Skeletal muscle satellite cell (primary cell): ENCODE data around the gene SF3B3. TPM values are rescaled to one million over a fixed set of nuclear protein-coding genes. Genes with fewer than 3 reads are reported as not detected.

Source experiments
- H3K27me3 ChIP-seq: 2 replicates; pipeline ENCODE4 v1.7.0; 2013; ENCODE audit warnings: low read length; ENCODE audit not compliant: control insufficient read depth, insufficient read depth
- H3K36me3 ChIP-seq: 2 replicates; pipeline ENCODE4 v1.7.0; 2013; ENCODE audit warnings: mild to moderate bottlenecking, control low read depth, low read length; ENCODE audit not compliant: insufficient read depth
- H3K4me1 ChIP-seq: 2 replicates; pipeline ENCODE4 v1.7.0; 2013; ENCODE audit warnings: low read length; ENCODE audit not compliant: control insufficient read depth, insufficient read depth
- H3K4me2 ChIP-seq: 2 replicates; pipeline ENCODE4 v1.7.0; 2013; ENCODE audit warnings: mild to moderate bottlenecking, low read length
- H3K4me3 ChIP-seq: 2 replicates; pipeline ENCODE4 v1.7.0; 2013; ENCODE audit warnings: low read length
- H3K9ac ChIP-seq: 2 replicates; pipeline ENCODE4 v1.7.0; 2013; ENCODE audit warnings: mild to moderate bottlenecking, low read depth, low read length, moderate library complexity
- H3K9me3 ChIP-seq: replicated peaks from 2 replicates; pipeline ENCODE4 v1.7.0; 2013; ENCODE audit warnings: mild to moderate bottlenecking, control low read depth, low read length
- total RNA-seq: library from RNA; depleted of rRNA; stranded (reverse); fragments of >200 nt; gene quantifications from 2 replicates; pipeline ENCODE4 v1.2.3, GENCODE V29; 2012; rRNA removed

Gene SF3B3
- total RNA-seq = 133 and 140 TPM in 2 replicates

DNA sequence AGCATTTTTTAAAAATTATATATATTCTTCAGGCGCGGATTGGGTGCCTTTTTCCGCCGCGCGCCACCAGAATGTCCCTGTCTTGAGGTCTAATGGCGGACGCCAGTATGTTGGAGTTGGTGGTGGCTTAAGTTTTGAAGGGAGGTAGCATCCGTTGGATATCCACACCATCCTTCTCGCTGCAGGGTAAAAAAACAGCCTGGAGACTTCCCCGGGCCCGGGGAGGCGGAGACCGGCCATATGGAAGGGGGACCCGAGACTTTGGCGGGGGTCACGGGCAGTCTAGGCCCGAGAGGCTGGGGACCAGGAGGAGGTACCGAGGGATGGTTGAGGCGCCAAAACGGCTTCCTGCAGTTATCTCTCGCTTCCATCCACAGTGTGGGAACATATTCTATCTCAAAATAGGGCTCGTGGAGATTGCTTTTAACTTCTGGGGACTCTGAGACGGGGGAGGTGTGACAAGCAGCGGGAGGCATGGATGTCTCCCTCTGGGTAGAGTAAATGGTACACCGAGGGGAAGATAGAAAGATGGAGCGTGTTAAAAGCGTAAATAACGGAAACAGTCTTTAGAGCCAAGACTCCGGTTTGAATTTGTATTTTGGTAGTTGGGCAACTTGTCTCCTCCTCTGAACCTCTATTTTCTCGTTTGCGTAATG lies at the start of gene SF3B3:
Gene SF3B3, plus strand, starts transcription at position 74 of the 656 bp plus-strand sequence. CDS start 2,841 bp downstream, outside the sequence.
- H3K4me3 ChIP-seq = peak within 1 kb of the TSS; percentile 94
- no peaks in the 10 kb centered on the region for H3K9me3 ChIP-seq
- peak within 1 kb of the TSS; percentile 81 for H3K4me2 ChIP-seq
- H3K36me3 ChIP-seq = peaks cover 22% of the 10 kb centered on the region
- peaks cover 47% of the 10 kb centered on the region for H3K4me1 ChIP-seq
- H3K9ac ChIP-seq = peak within 1 kb of the TSS; percentile 99
- H3K27me3 ChIP-seq = no peaks in the 10 kb centered on the region

- H3K4me2 ChIP-seq = no peak overlapping the region
- peaks cover 18% of the 10 kb centered on the region for H3K36me3 ChIP-seq
- no peak overlapping the region for H3K4me3 ChIP-seq
- H3K9me3 ChIP-seq = no peaks in the 10 kb centered on the region
- no peaks in the 10 kb centered on the region for H3K27me3 ChIP-seq
- H3K4me1 ChIP-seq = peaks cover 10% of the 10 kb centered on the region
- no peak overlapping the region for H3K9ac ChIP-seq
These were observed 49.1 kb upstream of the SF3B3 start for GRCh38 chr16:70474320-70475053.

DNA sequence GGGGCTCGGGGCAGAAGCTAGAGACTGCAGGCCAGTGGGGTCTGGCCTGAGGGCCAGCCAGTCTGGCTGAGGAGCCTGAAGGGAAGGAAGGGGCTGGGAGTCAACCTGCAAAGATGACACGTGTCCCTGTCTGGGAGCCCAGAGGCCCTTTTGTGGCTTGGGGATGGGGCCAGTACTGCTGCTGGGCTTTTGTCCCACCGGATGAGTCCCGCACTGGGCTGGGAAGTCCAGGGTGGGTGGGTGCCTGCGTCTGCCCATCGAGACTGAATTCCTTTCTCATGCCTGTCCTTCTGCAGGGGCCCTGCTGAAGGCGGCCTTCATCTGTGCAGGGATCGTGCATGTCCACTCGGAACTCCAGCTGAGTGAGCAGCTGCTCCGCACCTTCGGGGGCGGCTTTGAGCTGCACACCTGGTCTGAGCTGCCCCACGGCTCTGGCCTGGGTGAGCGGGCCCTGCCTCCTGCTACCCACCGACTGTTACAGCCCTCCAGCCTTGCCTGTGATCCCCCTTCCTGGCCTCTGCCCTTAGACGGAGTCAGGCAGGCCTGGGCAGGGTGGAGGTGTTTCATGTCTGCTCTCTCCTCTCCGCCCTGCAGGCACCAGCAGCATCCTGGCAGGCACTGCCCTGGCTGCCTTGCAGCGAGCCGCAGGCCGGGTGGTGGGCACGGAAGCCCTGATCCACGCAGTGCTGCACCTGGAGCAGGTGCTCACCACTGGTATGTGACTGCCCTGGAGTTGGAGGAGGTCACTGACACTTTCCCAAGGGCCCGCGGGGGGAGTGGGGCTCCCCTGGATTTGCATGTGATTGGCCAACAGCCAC lies 48.4 kb upstream of the SF3B3 start:
- H3K4me3 ChIP-seq = no peak overlapping the region
- no peaks in the 10 kb centered on the region for H3K9me3 ChIP-seq
- H3K9ac ChIP-seq = no peak overlapping the region
- peaks cover 10% of the 10 kb centered on the region for H3K4me1 ChIP-seq
- no peak overlapping the region for H3K4me2 ChIP-seq
- H3K27me3 ChIP-seq = no peaks in the 10 kb centered on the region
- H3K36me3 ChIP-seq = peaks cover 26% of the 10 kb centered on the region

DNA sequence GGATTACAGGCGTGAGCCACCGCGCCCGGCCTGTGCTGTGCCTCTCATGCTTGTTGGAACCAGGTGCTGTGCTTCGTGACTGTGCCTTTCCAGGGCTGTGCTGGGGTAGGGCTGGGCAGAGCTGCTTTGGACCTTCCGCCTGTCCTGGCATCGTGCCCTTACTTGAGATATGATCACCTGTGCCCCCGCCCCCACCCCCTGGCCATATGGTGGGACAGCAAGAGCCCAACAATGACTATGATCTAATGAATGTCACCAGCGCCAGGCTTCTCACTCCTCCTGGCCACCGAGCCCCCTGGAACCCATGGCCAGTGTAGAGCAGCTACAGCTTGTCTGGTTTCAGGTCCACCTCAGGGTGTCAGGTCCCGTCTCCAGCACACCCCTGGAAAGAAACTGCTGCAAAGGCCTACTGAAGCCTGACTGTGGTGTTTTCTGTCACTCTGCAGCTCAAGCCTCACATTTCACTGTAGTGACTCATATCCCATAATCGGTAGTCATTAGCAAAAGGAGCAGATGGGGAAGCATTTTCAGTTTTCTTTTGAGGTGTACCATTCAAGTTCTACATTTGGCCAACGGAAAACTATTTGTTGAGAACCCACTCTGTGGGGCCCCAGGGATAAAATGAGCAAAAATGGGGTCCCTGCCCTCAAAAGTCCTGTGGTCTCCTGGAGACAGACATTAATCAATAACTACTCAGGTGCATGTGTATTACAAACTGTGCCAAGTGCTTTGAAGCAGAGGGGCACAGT lies 47.2 kb upstream of the SF3B3 start:
- Histone ChIP-seq H3K36me3 (peaks cover 38% of the 10 kb centered on the region), H3K4me3 (no peak overlapping the region)

GRCh38 chr16:70478169-70478568 lies 45.4 kb upstream of the SF3B3 start:
- H3K4me2 ChIP-seq = no peak overlapping the region
- peaks cover 42% of the 10 kb centered on the region for H3K36me3 ChIP-seq

More for the DNA sequence above, 47.2 kb upstream of the SF3B3 start:
- H3K4me2 ChIP-seq = peak overlapping the region; percentile 44
- no peaks in the 10 kb centered on the region for H3K27me3 ChIP-seq
- H3K4me1 ChIP-seq = peaks cover 12% of the 10 kb centered on the region
- no peaks in the 10 kb centered on the region for H3K9me3 ChIP-seq
- peak overlapping the region; percentile 71 for H3K9ac ChIP-seq

GRCh38 chr16:70478912-70479341 lies 44.7 kb upstream of the SF3B3 start:
- Histone ChIP-seq H3K4me1 (peaks cover 25% of the 10 kb centered on the region), H3K36me3 (peaks cover 42% of the 10 kb centered on the region), H3K9ac (no peak overlapping the region), H3K4me3 (no peak overlapping the region), H3K9me3 (no peaks in the 10 kb centered on the region), H3K27me3 (no peaks in the 10 kb centered on the region), H3K4me2 (no peak overlapping the region)

More at GRCh38 chr16:70478169-70478568, 45.4 kb upstream of the SF3B3 start:
- Histone ChIP-seq H3K4me3 (no peak overlapping the region), H3K9ac (no peak overlapping the region), H3K27me3 (no peaks in the 10 kb centered on the region), H3K4me1 (peaks cover 25% of the 10 kb centered on the region), H3K9me3 (no peaks in the 10 kb centered on the region)

DNA sequence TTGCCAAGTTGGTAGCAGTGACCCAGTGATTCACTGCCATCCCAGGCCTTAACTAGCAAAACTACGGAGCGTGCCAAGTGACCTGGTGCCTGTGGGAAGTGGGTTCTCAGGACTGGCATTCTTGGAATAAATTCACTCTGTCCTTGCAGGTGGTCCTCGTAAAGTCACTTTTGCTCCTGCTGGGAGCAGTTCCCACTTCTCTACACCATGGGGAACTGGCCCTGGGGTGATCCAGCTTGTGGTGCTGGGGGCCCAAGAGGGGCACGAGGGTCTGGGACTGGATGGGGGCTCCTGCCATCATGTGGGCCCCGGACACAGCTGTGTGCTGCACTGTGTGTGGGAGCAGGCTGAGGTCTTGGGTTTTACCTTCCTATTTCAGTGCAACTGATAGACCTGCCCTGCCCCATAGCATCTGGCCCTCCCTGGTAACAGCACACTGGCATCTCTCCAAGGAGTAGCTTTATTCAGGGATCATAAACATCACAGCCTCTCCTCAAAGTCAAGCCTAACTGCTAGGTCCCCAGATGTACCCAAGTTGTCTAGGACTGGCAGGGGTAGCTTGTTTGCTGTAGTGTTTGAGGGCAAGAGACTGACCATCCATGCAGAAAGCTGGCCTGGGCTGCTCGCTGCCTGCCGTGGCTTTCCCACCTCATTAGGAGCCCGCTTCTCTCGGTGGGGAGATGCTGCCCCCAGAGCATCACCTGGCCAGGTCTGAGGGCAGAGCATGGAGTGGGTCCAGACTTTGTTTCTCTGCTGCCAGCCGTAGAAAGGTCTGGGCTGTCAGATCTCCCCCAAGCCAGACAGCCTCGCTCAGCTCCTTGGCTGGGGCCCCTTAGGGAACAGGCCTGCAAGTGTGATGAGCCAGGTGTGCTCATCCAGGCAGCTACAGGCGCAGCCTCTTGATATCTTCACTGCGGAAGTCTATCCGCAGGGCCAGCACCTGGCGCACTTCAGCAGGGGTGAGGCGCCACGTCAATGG lies 43.2 kb upstream of the SF3B3 start:
- Histone ChIP-seq H3K9ac (no peak overlapping the region), H3K9me3 (no peaks in the 10 kb centered on the region), H3K36me3 (peaks cover 42% of the 10 kb centered on the region), H3K4me3 (no peak overlapping the region), H3K4me1 (peaks cover 25% of the 10 kb centered on the region), H3K4me2 (no peak overlapping the region), H3K27me3 (no peaks in the 10 kb centered on the region)

DNA sequence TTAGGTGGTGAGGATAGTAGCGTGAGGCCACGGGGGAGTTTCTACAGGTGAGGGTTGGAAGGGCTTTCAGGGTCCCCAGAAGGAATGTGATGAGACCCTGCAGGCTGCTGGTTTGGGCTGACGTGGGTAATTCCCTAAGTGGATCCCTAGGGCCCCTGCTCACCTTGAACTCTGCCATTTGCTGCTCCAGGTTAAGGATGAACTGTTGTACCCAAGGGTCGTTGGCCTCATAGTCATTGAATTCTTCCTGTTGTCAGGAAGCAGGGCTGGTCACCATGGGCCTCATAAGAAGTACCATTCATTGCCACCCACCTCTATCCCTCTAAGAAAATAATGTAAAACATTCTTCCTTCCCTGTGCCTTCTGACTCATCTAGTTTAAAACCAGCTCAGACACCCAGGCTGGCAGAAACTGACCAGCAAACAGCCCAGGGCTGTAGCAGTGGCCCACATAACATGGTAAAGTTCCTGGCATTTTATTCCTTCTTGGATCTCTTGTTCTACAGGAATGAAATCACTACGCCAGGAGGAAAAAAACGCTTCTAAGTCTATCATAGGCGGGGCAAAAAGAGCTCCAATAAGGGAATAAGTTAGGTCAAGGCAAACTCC lies 41.6 kb upstream of the SF3B3 start:
- Histone ChIP-seq H3K27me3 (no peaks in the 10 kb centered on the region), H3K4me3 (no peak overlapping the region), H3K4me1 (peaks cover 15% of the 10 kb centered on the region), H3K9me3 (no peaks in the 10 kb centered on the region), H3K36me3 (peaks cover 42% of the 10 kb centered on the region), H3K4me2 (peak overlapping the region; percentile 11), H3K9ac (no peak overlapping the region)

DNA sequence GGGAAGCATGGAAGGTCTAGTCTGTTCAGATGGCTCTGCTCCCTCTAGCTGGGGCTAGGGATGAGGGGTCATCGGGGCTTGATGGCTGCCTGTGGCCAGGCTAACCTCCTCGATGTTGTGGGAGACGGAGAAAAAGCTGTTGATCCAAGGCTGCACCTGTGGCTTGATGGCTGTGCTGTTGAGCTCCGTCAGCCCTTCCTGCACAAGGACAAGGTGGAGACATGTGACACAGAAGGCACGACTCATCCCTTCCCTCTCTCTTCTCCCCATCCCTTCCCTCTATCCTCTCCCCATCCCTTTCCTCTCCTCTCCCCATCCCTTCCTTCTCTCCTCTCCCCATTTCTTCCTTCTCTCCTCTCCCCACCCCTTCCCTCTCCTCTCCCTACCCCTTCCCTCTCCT lies 41.0 kb upstream of the SF3B3 start:
- no peak overlapping the region for H3K4me3 ChIP-seq
- no peaks in the 10 kb centered on the region for H3K27me3 ChIP-seq
- H3K9ac ChIP-seq = no peak overlapping the region
- peaks cover 42% of the 10 kb centered on the region for H3K36me3 ChIP-seq
- peaks cover 15% of the 10 kb centered on the region for H3K4me1 ChIP-seq
- no peaks in the 10 kb centered on the region for H3K9me3 ChIP-seq
- peak overlapping the region; percentile 11 for H3K4me2 ChIP-seq

DNA sequence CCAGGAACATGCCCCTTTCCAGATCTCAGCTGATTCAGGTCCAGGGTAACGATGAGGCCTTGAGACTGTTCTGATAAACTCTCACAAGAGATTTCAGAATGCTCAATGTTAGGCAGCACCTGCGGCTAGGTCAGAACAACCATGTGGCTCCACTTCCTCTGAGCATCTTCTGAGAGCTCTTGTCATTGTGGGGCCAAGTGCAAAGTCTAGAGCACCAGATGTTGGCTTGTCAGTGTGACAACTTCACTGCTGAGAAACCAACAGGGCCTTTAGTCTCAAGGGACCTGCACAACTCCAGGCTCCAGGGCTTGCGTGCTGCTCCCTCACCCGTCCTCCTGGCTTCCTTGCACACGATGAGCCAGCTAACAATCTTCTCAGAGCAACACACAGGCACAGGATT lies 40.2 kb upstream of the SF3B3 start:
- no peak overlapping the region for H3K4me2 ChIP-seq
- no peaks in the 10 kb centered on the region for H3K9me3 ChIP-seq
- no peak overlapping the region for H3K4me3 ChIP-seq
- H3K9ac ChIP-seq = no peak overlapping the region
- H3K27me3 ChIP-seq = no peaks in the 10 kb centered on the region
- H3K36me3 ChIP-seq = peaks cover 35% of the 10 kb centered on the region
- H3K4me1 ChIP-seq = peaks cover 15% of the 10 kb centered on the region
